HFFc6 (cell line): ENCODE results near the gene KLHL22. TPM values are rescaled to one million over a fixed set of nuclear protein-coding genes. Genes with fewer than 3 reads are reported as not detected.

Experiments
- DNase-seq: peaks from one replicate; pipeline ENCODE4 v3.0.0-alpha.2; 2018
- H3K27ac Mint-ChIP-seq: 2 replicates; pipeline ENCODE4 v1.8.0; 2020; ENCODE audit warnings: mild to moderate bottlenecking, mixed read lengths
- H3K27me3 Mint-ChIP-seq: 2 replicates; pipeline ENCODE4 v1.8.0; 2021; ENCODE audit warnings: mild to moderate bottlenecking, moderate library complexity, mixed read lengths; ENCODE audit not compliant: insufficient read depth
- H3K36me3 Mint-ChIP-seq: 2 replicates; pipeline ENCODE4 v1.8.0; 2021; ENCODE audit warnings: low read depth, mixed read lengths
- H3K4me1 Mint-ChIP-seq: 2 replicates; pipeline ENCODE4 v1.8.0; 2020; ENCODE audit warnings: low read depth, mixed read lengths
- H3K4me3 Mint-ChIP-seq: 2 replicates; pipeline ENCODE4 v1.8.0; 2020; ENCODE audit warnings: mild to moderate bottlenecking, moderate library complexity, mixed read lengths
- H3K9me3 Mint-ChIP-seq: 2 replicates; pipeline ENCODE4 v1.8.0; 2020; ENCODE audit warnings: mild to moderate bottlenecking, mixed read lengths
- CTCF ChIP-seq: fragments of 200-600 bp; sonication (generic); IDR thresholded peaks from 2 replicates; pipeline ENCODE4 v1.5.0; 2021; ENCODE audit warnings: antibody characterized with exemption, mild to moderate bottlenecking
- total RNA-seq, 6 experiments: library from RNA; stranded (reverse); fragmentation: NEBNext Ultra II Directional; extraction: Animal tissue kit (Norgen Biotek cat#: 25700); gene quantifications; 2 replicates in 1 of 6; 3 replicates in 5 of 6; pipeline ENCODE4 v1.2.3, GENCODE V29; 2021

KLHL22 gene
- total RNA-seq, 6 experiments from 2014 or later, result 19.2 to 25.5 (median 21.6) TPM

DNA sequence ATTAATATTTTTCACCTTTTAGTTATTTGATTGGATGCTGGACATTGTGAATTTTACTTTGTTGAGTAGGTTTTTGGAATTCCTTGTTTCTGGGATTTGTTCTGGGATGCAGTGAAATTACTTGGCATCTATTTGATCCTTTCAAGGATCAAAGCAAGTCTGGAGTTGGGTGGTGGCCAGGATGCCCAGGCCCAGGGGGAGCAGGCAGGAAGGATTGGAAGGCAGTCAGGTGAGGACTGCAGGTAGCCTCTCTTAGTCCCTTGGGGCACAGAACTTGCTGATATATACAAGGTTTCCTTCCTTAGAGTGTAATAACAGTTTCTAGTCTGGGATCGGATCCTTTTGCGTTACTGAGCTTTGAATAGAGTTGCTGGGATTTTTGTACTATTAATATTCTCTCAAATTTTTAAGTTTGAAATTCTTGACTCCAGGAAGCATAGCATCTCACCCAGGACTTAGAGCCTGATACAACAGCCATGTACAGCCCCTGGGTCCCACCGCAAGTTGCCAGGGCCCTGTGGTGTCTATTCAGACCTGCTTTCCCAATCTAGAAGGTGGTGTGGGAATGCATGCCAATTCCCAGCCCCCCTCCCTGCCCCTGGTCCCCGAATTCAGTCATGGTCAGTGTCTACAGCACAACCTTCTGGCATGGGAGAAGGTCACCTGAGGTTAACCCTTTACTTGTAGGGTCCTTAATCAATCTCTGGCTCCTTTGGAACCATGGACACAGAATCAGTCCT is 95.6 kb downstream of the KLHL22 start:
- Mint-ChIP-seq H3K27ac (no peak overlapping the region), H3K27me3 (no peaks in the 10 kb centered on the region)

GRCh38 chr22:20398420-20398819 is 97.2 kb downstream of the KLHL22 start:
- TF ChIP-seq CTCF, result no peak
- no peak overlapping the region for H3K27ac Mint-ChIP-seq
- H3K4me3 Mint-ChIP-seq, result no peak overlapping the region

More for the DNA sequence above, 95.6 kb downstream of the KLHL22 start:
- no peaks in the 10 kb centered on the region; the same call in 1 of the 2 replicates for H3K36me3 Mint-ChIP-seq
- H3K4me1 Mint-ChIP-seq, result peaks cover 7% of the 10 kb centered on the region
- no peak overlapping the region for H3K4me3 Mint-ChIP-seq
- TF ChIP-seq CTCF, result no peak
- DNase-seq, result no peak
- H3K9me3 Mint-ChIP-seq, result no peaks in the 10 kb centered on the region

DNA sequence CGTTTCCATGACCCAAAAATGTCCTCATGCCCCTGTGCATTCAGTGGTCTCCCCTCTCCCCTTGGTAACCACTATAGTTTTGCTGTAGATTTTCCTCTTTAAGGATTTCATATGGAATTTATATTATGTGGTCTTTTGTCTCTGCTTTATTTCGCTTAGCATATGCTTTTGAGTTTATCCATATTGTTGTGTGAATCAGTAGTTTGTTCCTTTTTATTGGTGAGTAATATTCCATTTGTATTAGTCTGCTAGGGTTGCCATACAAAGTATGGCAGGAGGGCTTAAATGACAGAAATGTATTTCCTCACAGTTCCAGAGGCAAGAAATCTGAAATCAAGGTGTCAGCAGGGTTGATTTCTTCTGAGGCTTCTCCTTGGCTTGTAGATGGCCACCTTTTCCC is 98.1 kb downstream of the KLHL22 start:
- H3K36me3 Mint-ChIP-seq, result no peaks in the 10 kb centered on the region
- no peaks in the 10 kb centered on the region for H3K9me3 Mint-ChIP-seq
- peaks cover 18% of the 10 kb centered on the region for H3K4me1 Mint-ChIP-seq
- no peaks in the 10 kb centered on the region for H3K27me3 Mint-ChIP-seq
- H3K4me3 Mint-ChIP-seq, result no peak overlapping the region
- TF ChIP-seq CTCF, result no peak
- no peak for DNase-seq
- no peak overlapping the region for H3K27ac Mint-ChIP-seq

More at GRCh38 chr22:20398420-20398819, 97.2 kb downstream of the KLHL22 start:
- Mint-ChIP-seq H3K9me3 (no peaks in the 10 kb centered on the region), H3K4me1 (peaks cover 18% of the 10 kb centered on the region), H3K27me3 (no peaks in the 10 kb centered on the region), H3K36me3 (no peaks in the 10 kb centered on the region; the same call in 1 of the 2 replicates)
- no peak for DNase-seq

DNA sequence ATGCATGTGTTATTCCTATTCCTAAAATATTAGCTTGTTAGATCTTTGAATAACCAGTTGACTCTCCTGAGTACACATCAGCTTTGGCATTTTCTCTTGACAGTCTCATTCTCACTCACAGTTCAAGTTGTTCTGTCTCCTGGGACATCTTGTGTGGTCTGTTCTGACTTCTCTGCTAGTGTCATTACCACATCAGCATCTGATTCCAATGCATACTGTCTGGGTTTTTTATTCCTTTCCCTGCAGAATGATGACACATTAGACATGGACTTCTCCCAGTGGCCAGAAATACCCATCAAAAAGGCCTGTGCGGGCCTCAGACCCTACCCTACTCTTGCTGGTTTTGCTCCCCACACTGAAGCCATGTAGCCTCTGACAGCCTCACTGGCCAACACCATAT is 99.0 kb downstream of the KLHL22 start:
- no peak for DNase-seq
- TF ChIP-seq CTCF, result no peak
- no peaks in the 10 kb centered on the region for H3K27me3 Mint-ChIP-seq
- no peak overlapping the region for H3K27ac Mint-ChIP-seq
- H3K9me3 Mint-ChIP-seq, result no peaks in the 10 kb centered on the region
- no peak overlapping the region for H3K4me3 Mint-ChIP-seq
- no peaks in the 10 kb centered on the region for H3K36me3 Mint-ChIP-seq
- H3K4me1 Mint-ChIP-seq, result peaks cover 18% of the 10 kb centered on the region

- no peak for DNase-seq
- no peak for TF ChIP-seq CTCF
- Mint-ChIP-seq H3K9me3 (no peaks in the 10 kb centered on the region), H3K36me3 (no peaks in the 10 kb centered on the region), H3K4me3 (peak overlapping the region; percentile 91; the same call in 1 of the 2 replicates), H3K27ac (no peak overlapping the region), H3K4me1 (peaks cover 18% of the 10 kb centered on the region), H3K27me3 (peaks cover 2% of the 10 kb centered on the region; the same call in 1 of the 2 replicates)
Measured at GRCh38 chr22:20395907-20396287, 99.7 kb downstream of the KLHL22 start.
